Thyroid gland (tissue), 4 donors: ENCODE data around the gene PDLIM1. TPM values are rescaled to one million over a fixed set of nuclear protein-coding genes. Genes with fewer than 3 reads are reported as not detected.

Experiments
- DNase-seq, 2 donors: peaks; one replicate each; pipeline ENCODE4 v3.0.0-alpha.2; 2019
- H3K27ac ChIP-seq, 3 donors: fragments of 200-600 bp; sonication (generic); 1 replicate in 2 of 3; 2 replicates in 1 of 3; pipeline ENCODE4 v1.5.1; 2016 to 2019; ENCODE audit warnings: mild to moderate bottlenecking in 1 of 3, moderate library complexity in 1 of 3
- H3K27me3 ChIP-seq: fragments of 200-600 bp; sonication (generic); one replicate; pipeline ENCODE4 v1.5.1; 2019
- H3K36me3 ChIP-seq, 2 donors: fragments of 200-600 bp; sonication (generic); one replicate each; pipeline ENCODE4 v1.5.1; 2016 to 2019
- H3K4me1 ChIP-seq, 2 donors: fragments of 200-600 bp; sonication (generic); one replicate each; pipeline ENCODE4 v1.5.1; 2017 to 2019
- H3K4me3 ChIP-seq, 3 donors: fragments of 200-600 bp; sonication (generic); replicated peaks in 1 of 3; 1 replicate in 2 of 3; 2 replicates in 1 of 3; pipeline ENCODE4 v1.5.1; 2016; ENCODE audit warnings: mild to moderate bottlenecking in 1 of 3
- H3K9me3 ChIP-seq: fragments of 200-600 bp; sonication (generic); one replicate; pipeline ENCODE4 v1.5.1; 2017
- POLR2A ChIP-seq, 2 donors: fragments of 450-650 bp; IDR thresholded peaks; one replicate each; pipeline ENCODE4 v1.6.1; 2017; ENCODE audit warnings: antibody characterized with exemption in 2 of 2, mild to moderate bottlenecking in 2 of 2, moderate library complexity in 1 of 2
- WGBS, 2 donors: methylation state at CpG; one replicate each; pipeline ENCODE4 v1.1.5; 2017; 5-methylcytosine and 5-hydroxymethylcytosine counted together
- intact Hi-C: fragments of 100-400 bp; cut with DNase I; formaldehyde crosslinking; loops from one replicate; pipeline ENCODE4 v1.15.1; 2023
- total RNA-seq, 4 donors: library from RNA; depleted of rRNA; stranded (reverse); fragments of >200 nt; gene quantifications; one replicate each; pipeline ENCODE4 v1.2.3, GENCODE V29; 2016
- TF ChIP-seq, protein P1 (sequence below), 6 experiments: fragments of 200-600 bp in 3 of 6; fragments of 450-650 bp in 3 of 6; sonication (generic) in 3 of 6; IDR thresholded peaks; one replicate each; pipeline ENCODE4 v1.5.1; 2016 to 2019; ENCODE audit warnings: antibody characterized with exemption in 6 of 6, mild to moderate bottlenecking in 2 of 6, inconsistent platforms in 1 of 6, moderate library complexity in 1 of 6

PDLIM1 gene
- total RNA-seq, 4 donors from 2014 or later = 67.8 to 158 (median 90.7) TPM

- Histone ChIP-seq H3K36me3 (no peaks in the 10 kb centered on the region), H3K27me3 (no peaks in the 10 kb centered on the region), H3K9me3 (no peaks in the 10 kb centered on the region), H3K27ac (peak overlapping the region in 2 of 3 donors; percentile 77 to 90), H3K4me3 (peak overlapping the region in 1 of 3 donors; percentile 83), H3K4me1 (peaks cover 41 to 43% of the 10 kb centered on the region in 2 donors)
- TF ChIP-seq, protein P1, sequence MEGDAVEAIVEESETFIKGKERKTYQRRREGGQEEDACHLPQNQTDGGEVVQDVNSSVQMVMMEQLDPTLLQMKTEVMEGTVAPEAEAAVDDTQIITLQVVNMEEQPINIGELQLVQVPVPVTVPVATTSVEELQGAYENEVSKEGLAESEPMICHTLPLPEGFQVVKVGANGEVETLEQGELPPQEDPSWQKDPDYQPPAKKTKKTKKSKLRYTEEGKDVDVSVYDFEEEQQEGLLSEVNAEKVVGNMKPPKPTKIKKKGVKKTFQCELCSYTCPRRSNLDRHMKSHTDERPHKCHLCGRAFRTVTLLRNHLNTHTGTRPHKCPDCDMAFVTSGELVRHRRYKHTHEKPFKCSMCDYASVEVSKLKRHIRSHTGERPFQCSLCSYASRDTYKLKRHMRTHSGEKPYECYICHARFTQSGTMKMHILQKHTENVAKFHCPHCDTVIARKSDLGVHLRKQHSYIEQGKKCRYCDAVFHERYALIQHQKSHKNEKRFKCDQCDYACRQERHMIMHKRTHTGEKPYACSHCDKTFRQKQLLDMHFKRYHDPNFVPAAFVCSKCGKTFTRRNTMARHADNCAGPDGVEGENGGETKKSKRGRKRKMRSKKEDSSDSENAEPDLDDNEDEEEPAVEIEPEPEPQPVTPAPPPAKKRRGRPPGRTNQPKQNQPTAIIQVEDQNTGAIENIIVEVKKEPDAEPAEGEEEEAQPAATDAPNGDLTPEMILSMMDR (IDR thresholded peaks at IDR 0.05) = no peak
- no peak for TF ChIP-seq POLR2A (IDR thresholded peaks at IDR 0.05)
- intact Hi-C loops = no loop called here
- DNase-seq = no peak
- 58 to 61% methylated on average over 17 to 19 of the region's 19 CpGs for WGBS, 2 donors
Observed at GRCh38 chr10:95291365-95292039, 699 bp upstream of the PDLIM1 start.

DNA sequence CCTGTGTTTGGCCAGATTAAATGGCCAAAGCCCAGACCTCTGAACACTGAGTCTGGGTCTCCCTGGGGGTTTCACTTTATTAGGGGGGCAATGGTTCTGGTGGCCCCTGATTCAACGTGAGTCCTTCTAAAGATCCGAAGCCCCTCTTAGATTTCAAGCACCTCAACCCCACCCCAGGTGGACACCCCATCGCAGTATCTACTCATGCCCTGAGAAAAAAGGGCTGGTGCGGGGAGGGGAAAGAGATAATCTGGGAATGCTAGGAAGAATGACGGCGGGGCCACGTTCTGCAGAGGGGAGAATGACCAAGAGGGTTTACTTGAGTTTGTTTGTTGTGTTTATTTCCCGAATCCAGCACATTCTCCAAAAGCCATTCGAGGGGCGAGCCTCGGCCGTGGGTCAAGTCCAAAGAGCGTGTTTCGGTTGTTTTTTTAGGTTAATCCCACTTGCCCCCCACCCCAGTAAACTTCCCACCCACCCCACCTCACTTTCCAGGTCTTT, 832 bp downstream of the PDLIM1 start:
- no peak for DNase-seq
- peak overlapping the region; percentile 79 to 96 (median 83) for H3K4me3 ChIP-seq
- no peaks in the 10 kb centered on the region for H3K9me3 ChIP-seq
- H3K27ac ChIP-seq = peak overlapping the region; percentile 79 to 90 (median 85)
- WGBS, 2 donors = 14 to 23% methylated on average over 14 of the region's 14 CpGs
- H3K4me1 ChIP-seq = peaks cover 47 to 50% of the 10 kb centered on the region in 2 donors
- H3K27me3 ChIP-seq = no peaks in the 10 kb centered on the region
- intact Hi-C loops = no loop called here
- TF ChIP-seq, protein P1 (IDR thresholded peaks at IDR 0.05) = no peak
- no peak for TF ChIP-seq POLR2A (IDR thresholded peaks at IDR 0.05)
- H3K36me3 ChIP-seq = no peaks in the 10 kb centered on the region

DNA sequence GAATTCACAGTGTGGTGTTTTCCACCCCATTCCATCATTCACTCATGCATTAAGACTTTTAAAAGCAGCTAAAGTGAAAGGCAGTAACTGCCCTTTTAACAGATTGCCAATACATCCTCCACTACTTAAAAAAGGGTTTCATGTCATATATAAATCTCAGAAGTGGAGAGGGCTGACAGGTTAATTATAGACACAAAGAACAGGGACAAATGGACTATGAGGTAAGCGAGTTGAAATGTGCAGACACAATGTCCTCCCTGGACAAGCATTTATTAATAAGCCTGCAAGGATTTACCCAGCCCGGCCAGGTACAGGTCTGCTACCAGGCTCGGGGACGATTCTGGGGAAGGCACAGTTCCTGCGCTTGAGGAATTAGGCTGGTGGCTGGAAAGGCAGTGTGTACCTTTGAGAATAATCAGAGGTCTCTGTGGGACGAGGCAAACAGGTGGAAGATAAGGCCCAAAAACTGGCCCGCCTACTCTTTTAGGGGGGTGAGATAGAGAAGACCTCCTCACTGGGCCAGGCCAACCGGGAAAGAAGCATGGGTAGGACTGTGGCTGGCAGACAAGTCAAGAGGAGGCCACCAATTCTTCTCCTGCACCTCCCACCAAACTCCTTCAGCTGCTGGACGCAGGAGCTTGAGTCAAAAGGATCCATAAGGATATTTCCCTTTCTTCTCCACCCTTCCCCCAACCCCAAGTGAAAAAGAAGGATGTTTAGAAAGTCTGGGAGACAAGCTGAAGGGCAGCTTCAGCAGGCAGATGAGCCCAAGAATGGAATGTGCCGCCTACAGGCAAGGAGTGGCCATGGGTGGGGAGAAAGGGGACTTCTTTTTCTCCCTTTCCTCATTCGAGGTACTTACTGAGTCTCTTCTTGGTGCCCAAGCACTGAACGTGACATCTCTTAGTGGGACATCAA, 1.5 kb downstream of the PDLIM1 start:
- Histone ChIP-seq H3K36me3 (no peaks in the 10 kb centered on the region), H3K27ac (peak overlapping the region; percentile 79 to 90 (median 85)), H3K27me3 (no peaks in the 10 kb centered on the region), H3K4me1 (peaks cover 41 to 50% of the 10 kb centered on the region in 2 donors), H3K4me3 (peak overlapping the region in 2 of 3 donors; percentile 83 to 96), H3K9me3 (no peaks in the 10 kb centered on the region)
- intact Hi-C loops = no loop called here
- whole genome bisulfite sequencing, 2 donors = 62 to 73% methylated on average over 12 of the region's 12 CpGs
- no peak for DNase-seq
- TF ChIP-seq POLR2A (IDR thresholded peaks at IDR 0.05) = no peak
- TF ChIP-seq, protein P1 (IDR thresholded peaks at IDR 0.05) = peak in 3 of 6 experiments; percentile 8 to 15 (median 13)

GRCh38 chr10:95288303-95288702, 2.5 kb downstream of the PDLIM1 start:
- peaks cover 41 to 50% of the 10 kb centered on the region in 2 donors for H3K4me1 ChIP-seq
- intact Hi-C loops = no loop called here
- H3K9me3 ChIP-seq = no peaks in the 10 kb centered on the region
- H3K4me3 ChIP-seq = no peak overlapping the region
- H3K36me3 ChIP-seq = no peaks in the 10 kb centered on the region
- no peak for TF ChIP-seq POLR2A (IDR thresholded peaks at IDR 0.05)
- TF ChIP-seq, protein P1 (IDR thresholded peaks at IDR 0.05) = no peak
- peak overlapping the region in 2 of 3 donors; percentile 85 to 90 for H3K27ac ChIP-seq
- H3K27me3 ChIP-seq = no peaks in the 10 kb centered on the region
- DNase-seq = no peak
- 86 to 92% methylated on average over 1 of the region's 1 CpG for WGBS, 2 donors
